ENCODE data around the gene CBLL1. TPM values are rescaled to one million over a fixed set of nuclear protein-coding genes. Genes with fewer than 3 reads are reported as not detected.
A peak's percentile ranks its signal among the peaks of the same experiment; 100 is the strongest.

The CBLL1 gene
- total and polyA plus RNA-seq, 2 of the 13 experiments (the other 11 are each of a cell fraction or from before 2014, with no cell fraction given), result 8.8 to 10.5 TPM

DNA sequence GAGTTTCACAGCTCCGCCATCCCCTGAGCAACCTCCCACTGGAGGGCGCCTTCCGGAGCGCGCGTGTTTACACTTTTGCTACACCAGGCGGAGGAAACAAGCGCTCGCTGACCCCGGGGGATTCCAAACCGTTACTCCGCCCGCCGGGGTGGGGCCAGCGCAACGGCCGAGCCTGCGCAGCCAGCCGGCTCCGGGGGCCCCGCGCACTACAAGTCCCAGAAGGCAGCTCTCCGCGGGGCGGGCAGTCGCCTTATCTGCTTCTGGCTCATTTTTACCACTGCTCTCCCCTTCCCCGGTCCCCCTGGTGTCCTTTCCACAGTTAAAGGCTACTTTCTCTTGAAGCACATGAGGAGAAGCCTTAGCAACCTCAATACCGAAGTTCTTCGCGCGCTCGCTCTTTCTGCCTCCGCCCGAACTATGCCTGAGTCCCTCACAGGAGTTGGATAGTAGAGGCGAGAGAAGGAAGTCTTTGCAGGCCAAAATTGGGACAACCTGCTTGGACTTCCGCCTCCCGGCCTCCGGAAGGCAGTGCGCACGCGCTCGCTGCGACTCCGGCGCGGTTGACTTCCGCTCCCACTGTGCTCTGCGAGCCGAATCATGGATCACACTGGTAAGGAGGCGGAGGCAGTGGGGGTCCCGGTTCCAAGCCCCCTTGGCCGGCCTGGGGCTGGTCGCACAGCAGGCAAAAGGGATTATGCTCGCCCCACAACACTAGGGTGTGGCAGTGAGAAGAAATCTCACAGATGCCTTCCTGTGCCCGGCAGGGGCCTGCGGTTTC is at the start of gene CBLL1 (continued):
- TF ChIP-seq, protein P1, sequence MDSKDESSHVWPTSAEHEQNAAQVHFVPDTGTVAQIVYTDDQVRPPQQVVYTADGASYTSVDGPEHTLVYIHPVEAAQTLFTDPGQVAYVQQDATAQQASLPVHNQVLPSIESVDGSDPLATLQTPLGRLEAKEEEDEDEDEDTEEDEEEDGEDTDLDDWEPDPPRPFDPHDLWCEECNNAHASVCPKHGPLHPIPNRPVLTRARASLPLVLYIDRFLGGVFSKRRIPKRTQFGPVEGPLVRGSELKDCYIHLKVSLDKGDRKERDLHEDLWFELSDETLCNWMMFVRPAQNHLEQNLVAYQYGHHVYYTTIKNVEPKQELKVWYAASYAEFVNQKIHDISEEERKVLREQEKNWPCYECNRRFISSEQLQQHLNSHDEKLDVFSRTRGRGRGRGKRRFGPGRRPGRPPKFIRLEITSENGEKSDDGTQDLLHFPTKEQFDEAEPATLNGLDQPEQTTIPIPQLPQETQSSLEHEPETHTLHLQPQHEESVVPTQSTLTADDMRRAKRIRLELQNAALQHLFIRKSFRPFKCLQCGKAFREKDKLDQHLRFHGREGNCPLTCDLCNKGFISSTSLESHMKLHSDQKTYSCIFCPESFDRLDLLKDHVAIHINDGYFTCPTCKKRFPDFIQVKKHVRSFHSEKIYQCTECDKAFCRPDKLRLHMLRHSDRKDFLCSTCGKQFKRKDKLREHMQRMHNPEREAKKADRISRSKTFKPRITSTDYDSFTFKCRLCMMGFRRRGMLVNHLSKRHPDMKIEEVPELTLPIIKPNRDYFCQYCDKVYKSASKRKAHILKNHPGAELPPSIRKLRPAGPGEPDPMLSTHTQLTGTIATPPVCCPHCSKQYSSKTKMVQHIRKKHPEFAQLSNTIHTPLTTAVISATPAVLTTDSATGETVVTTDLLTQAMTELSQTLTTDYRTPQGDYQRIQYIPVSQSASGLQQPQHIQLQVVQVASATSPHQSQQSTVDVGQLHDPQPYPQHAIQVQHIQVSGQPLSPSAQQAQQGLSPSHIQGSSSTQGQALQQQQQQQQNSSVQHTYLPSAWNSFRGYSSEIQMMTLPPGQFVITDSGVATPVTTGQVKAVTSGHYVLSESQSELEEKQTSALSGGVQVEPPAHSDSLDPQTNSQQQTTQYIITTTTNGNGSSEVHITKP (CRISPR knock-in tag; IDR thresholded peaks at IDR 0.05; ENCODE audit: low read depth), result no peak
- TF ChIP-seq DRAP1 (CRISPR knock-in tag; IDR thresholded peaks at IDR 0.05), result no peak
- TF ChIP-seq ZFP36L2 (CRISPR knock-in tag; IDR thresholded peaks at IDR 0.05), result no peak
- TF ChIP-seq ZNF788 (CRISPR knock-in tag; IDR thresholded peaks at IDR 0.05; ENCODE audit: borderline replicate concordance), result peak; percentile 56; the same call in 1 of the 2 replicates
- peak; percentile 80; the same call in 1 of the 2 replicates for TF ChIP-seq ZNF563 (CRISPR knock-in tag; IDR thresholded peaks at IDR 0.05)
- peak; percentile 18; the same call in 1 of the 2 replicates for TF ChIP-seq RARA (CRISPR knock-in tag; IDR thresholded peaks at IDR 0.05)
- TF ChIP-seq MAFG (CRISPR knock-in tag; IDR thresholded peaks at IDR 0.05), result no peak
- peak; percentile 60 for TF ChIP-seq GATAD2A (CRISPR knock-in tag; IDR thresholded peaks at IDR 0.05)
- no peak for TF ChIP-seq MAF1 (CRISPR knock-in tag; IDR thresholded peaks at IDR 0.05; ENCODE audit: borderline replicate concordance)
- TF ChIP-seq STAT5B (CRISPR knock-in tag; IDR thresholded peaks at IDR 0.05), result 0 out of 2 replicates have a peak, but pooled peaks have one; percentile 37
- TF ChIP-seq, protein P2, sequence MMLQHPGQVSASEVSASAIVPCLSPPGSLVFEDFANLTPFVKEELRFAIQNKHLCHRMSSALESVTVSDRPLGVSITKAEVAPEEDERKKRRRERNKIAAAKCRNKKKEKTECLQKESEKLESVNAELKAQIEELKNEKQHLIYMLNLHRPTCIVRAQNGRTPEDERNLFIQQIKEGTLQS (CRISPR knock-in tag; IDR thresholded peaks at IDR 0.05), result 0 out of 2 replicates have a peak, but pooled peaks have one; percentile 2
- no peak for TF ChIP-seq ZFAT (CRISPR knock-in tag; conservative IDR thresholded peaks at IDR 0.05)
- TF ChIP-seq ZNF766 (CRISPR knock-in tag; IDR thresholded peaks at IDR 0.05; ENCODE audit: borderline replicate concordance), result no peak
- TF ChIP-seq SKIL (CRISPR knock-in tag; IDR thresholded peaks at IDR 0.05; ENCODE audit: borderline replicate concordance), result no peak
- TF ChIP-seq ZNF615 (CRISPR knock-in tag; IDR thresholded peaks at IDR 0.05; ENCODE audit: borderline replicate concordance), result no peak
- TF ChIP-seq, protein P3, sequence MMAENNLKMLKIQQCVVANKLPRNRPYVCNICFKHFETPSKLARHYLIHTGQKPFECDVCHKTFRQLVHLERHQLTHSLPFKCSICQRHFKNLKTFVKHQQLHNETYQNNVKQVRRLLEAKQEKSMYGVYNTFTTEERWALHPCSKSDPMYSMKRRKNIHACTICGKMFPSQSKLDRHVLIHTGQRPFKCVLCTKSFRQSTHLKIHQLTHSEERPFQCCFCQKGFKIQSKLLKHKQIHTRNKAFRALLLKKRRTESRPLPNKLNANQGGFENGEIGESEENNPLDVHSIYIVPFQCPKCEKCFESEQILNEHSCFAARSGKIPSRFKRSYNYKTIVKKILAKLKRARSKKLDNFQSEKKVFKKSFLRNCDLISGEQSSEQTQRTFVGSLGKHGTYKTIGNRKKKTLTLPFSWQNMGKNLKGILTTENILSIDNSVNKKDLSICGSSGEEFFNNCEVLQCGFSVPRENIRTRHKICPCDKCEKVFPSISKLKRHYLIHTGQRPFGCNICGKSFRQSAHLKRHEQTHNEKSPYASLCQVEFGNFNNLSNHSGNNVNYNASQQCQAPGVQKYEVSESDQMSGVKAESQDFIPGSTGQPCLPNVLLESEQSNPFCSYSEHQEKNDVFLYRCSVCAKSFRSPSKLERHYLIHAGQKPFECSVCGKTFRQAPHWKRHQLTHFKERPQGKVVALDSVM (CRISPR knock-in tag; IDR thresholded peaks at IDR 0.05), result no peak
- TF ChIP-seq DR1 (CRISPR knock-in tag; IDR thresholded peaks at IDR 0.05), result no peak; the same call in 1 of the 2 replicates
- TF ChIP-seq SP2 (CRISPR knock-in tag; IDR thresholded peaks at IDR 0.05), result peak; percentile 22; the same call in 1 of the 2 replicates
- no peak for TF ChIP-seq ZNF761 (CRISPR knock-in tag; conservative IDR thresholded peaks at IDR 0.05)
- no peak for TF ChIP-seq ZNF484 (CRISPR knock-in tag; IDR thresholded peaks at IDR 0.05; ENCODE audit: borderline replicate concordance, low read depth)
- no peak for TF ChIP-seq ZNF850 (CRISPR knock-in tag; conservative IDR thresholded peaks at IDR 0.05)

Measured in HepG2 (cell line).